ENCODE measurements around the gene LCP2.

Gene LCP2

DNA sequence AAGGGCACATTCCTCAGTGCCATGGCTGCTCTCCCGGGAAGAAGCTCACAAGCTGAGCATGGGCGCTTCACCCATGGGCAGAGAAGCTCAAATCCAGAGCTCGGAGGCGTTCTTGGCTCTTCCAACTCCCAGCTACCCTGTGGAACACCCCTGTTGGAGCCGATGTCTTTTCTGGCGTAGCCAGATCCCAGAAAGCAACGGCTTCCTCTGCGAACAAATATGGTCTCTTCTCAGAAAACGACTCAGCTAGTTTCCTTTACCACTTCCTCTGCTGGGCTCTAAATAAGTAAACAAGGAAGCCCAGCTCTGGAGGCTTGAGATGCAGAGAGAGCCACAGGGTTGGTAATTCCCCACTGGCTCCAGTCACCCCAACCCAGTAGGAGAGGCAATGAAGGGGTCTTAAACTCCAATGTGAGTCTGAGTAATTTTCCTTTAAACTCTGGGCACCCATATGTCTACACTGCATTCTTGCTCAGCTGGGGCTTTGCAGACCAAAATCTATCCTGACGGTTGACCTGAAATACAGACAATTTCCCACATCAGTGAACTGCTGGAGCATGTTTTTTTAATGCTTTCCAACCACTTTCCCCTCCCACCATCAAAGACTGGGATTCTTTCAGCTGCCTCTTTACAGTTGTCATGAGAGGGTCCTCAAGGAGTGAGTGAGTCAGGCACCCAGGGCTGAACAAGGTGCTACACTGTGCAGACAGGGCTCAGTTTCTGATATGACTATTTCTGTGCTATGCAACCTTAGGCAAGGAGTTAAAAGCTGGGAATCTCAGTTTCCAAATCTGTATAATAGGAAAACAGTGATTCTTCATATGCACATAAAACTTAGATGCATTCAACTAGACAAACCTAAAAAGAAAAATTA, at the start of gene LCP2:
Gene LCP2 (minus strand): TSS at position 189 of the 874 bp plus-strand sequence. CDS start 166 bp downstream, at position 23.
- H3K4me3 ChIP-seq (ENCODE audit: low read length), result peak within 1 kb of the TSS; percentile 71
- no peak for TF ChIP-seq ZNF274 (IDR thresholded peaks at IDR 0.05; ENCODE audit: low read depth, low read length)

DNA sequence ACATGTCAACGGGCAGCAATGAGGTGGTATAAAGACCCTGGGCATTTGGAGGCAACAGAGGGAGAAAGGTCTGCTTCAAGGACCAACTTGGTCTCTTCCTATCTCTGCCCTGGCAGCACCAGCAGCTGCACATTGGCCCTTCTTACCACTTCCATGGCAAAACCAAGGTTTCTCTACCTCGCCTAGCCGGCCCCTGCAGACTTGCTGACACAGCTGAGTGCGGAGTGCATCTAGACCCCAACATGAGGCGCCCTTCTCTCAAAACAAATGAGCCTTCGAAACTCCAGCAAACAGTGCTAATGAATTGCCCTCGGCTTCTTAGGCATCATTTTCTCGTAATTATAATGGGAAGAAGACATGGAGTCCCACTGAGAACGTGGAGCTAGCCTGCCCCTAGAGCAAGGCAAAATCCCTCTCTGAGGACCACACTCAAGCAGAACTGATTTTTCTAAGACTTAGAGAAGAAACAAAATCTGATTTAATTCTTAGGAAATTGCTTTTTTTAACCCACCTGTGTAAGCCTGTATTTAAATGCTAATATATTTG, 49.5 kb upstream of the LCP2 start:
- TF ChIP-seq ZNF274 (IDR thresholded peaks at IDR 0.05; ENCODE audit: low read depth, low read length), result no peak
- H3K4me3 ChIP-seq (ENCODE audit: low read length), result no peak overlapping the region

DNA sequence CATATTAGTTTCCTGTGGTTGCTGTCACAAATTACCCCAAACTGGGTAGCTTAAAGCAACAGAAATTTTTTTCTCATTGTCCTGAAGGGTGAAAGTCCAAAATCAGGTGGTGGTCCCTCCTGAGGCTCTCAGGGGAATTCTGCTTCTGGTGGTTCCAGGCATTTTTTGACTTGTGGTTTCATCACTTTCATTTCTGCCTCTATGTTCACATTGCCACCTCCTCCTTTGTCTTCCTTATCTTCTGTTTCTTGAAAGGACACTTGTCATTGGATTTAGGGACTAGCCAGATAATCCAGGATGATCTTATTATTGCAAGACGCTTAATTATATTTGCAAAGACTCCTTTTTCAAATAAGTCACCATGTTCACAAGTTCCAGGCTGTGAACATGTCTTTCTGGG, 48.4 kb upstream of the LCP2 start:
- no peak overlapping the region for H3K4me3 ChIP-seq (ENCODE audit: low read length)
- TF ChIP-seq ZNF274 (IDR thresholded peaks at IDR 0.05; ENCODE audit: low read depth, low read length), result no peak

DNA sequence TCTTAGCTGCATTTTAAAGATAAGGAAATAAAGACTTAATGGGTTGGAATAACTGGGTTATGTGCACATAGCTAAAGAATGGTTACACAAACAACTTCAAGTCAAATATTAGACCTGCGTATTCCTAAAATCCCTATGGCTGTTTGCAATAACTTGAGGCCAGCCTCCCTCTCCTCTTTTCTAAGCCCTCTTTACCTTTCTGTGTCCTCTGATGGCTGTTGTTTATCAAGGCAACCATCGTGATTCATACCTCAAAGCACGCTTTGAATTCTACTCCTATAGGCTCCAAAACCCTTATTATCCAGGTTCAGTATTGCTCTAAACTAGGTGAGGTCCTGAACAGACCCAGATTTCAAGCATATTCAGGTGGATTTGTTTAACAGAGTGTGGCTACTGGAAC, 45.6 kb upstream of the LCP2 start:
- H3K4me3 ChIP-seq (ENCODE audit: low read length), result no peak overlapping the region
- no peak for TF ChIP-seq ZNF274 (IDR thresholded peaks at IDR 0.05; ENCODE audit: low read depth, low read length)

- TF ChIP-seq ZNF274 (IDR thresholded peaks at IDR 0.05; ENCODE audit: low read depth, low read length), result no peak
- H3K4me3 ChIP-seq (ENCODE audit: low read length), result no peak overlapping the region
Observed at GRCh38 chr5:170342153-170342725, 44.7 kb upstream of the LCP2 start.

DNA sequence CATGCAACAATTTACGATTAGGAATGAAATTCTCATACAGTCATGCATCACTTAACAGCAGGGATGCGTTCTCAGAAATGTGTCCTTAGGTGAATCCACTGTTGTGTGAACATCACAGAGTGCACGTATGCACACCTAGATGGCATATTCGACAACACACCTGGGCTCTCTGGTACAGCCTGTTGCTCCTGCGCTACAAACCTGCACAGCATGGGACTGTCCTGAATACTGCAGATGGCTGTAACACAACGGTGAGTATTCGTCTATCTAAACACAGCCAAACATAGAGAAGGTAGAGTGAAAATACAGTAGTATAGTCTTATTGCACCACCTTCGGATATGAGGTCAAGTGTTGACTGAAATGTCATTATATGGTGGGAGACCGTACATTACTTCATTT, 44.0 kb upstream of the LCP2 start:
- no peak overlapping the region for H3K4me3 ChIP-seq (ENCODE audit: low read length)
- TF ChIP-seq ZNF274 (IDR thresholded peaks at IDR 0.05; ENCODE audit: low read depth, low read length), result no peak

- no peak overlapping the region for H3K4me3 ChIP-seq (ENCODE audit: low read length)
- no peak for TF ChIP-seq ZNF274 (IDR thresholded peaks at IDR 0.05; ENCODE audit: low read depth, low read length)
Observed at GRCh38 chr5:170339780-170340167, 42.2 kb upstream of the LCP2 start.

GRCh38 chr5:170338933-170339779, 41.6 kb upstream of the LCP2 start:
- TF ChIP-seq ZNF274 (IDR thresholded peaks at IDR 0.05; ENCODE audit: low read depth, low read length), result no peak
- H3K4me3 ChIP-seq (ENCODE audit: low read length), result no peak overlapping the region

- no peak overlapping the region for H3K4me3 ChIP-seq (ENCODE audit: low read length)
- TF ChIP-seq ZNF274 (IDR thresholded peaks at IDR 0.05; ENCODE audit: low read depth, low read length), result no peak
Observed at GRCh38 chr5:170338291-170338690, 40.7 kb upstream of the LCP2 start.

DNA sequence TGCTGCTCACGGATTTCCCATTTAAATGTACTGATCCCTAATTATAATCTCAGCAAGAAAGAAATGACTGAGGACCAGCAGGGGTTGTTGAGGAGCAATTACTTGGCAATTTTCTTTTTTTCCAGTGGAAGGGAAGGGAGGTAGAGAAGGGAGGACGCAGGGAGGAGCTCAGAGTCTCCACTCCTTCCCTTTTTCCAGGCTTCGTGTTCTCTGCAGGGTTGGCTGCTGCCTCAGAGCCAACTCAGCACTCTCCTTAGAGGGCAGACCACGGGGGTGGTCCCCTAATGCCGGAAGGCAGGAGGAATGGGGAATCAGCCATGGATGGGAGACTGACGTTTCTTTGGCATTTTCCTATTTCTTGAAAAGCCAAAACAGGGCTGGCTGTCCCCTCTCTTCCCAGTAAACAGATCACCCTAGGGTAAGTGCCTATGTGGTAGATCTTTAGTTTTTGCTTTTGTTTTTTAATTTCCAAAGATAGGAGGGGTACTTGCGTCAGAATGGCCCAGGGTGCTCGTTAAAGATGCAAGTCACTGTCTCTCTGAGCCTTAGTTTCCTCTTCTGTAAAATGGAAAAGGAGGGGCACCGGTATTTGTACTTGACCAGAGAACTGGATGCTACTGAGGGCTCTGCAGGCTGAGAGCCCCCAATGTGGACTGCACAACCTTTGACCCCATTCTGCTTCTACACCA, 39.6 kb upstream of the LCP2 start:
- TF ChIP-seq ZNF274 (IDR thresholded peaks at IDR 0.05; ENCODE audit: low read depth, low read length), result no peak
- no peak overlapping the region for H3K4me3 ChIP-seq (ENCODE audit: low read length)

DNA sequence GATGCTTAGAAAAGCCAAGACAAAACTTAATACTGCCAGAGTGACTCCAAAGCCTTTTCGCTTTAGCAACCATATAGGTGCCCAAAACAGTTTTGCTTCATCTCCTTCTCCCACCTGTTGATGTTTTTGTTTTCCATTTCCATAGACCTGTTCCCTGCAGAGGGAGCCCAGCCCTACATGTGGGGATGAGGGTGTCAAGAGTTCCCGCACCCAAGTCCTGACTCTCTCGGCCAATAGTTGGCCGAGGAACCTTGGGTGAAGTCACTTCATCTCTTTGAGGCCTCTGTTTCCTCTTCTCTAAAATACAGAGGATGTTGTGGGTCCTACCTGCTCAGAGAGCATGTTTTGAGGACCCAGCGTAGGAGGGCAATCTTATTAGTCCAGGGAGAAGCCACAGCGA, 38.5 kb upstream of the LCP2 start:
- H3K4me3 ChIP-seq (ENCODE audit: low read length), result no peak overlapping the region
- no peak for TF ChIP-seq ZNF274 (IDR thresholded peaks at IDR 0.05; ENCODE audit: low read depth, low read length)

GRCh38 chr5:170334626-170335025, 37.0 kb upstream of the LCP2 start:
- TF ChIP-seq ZNF274 (IDR thresholded peaks at IDR 0.05; ENCODE audit: low read depth, low read length), result no peak

DNA sequence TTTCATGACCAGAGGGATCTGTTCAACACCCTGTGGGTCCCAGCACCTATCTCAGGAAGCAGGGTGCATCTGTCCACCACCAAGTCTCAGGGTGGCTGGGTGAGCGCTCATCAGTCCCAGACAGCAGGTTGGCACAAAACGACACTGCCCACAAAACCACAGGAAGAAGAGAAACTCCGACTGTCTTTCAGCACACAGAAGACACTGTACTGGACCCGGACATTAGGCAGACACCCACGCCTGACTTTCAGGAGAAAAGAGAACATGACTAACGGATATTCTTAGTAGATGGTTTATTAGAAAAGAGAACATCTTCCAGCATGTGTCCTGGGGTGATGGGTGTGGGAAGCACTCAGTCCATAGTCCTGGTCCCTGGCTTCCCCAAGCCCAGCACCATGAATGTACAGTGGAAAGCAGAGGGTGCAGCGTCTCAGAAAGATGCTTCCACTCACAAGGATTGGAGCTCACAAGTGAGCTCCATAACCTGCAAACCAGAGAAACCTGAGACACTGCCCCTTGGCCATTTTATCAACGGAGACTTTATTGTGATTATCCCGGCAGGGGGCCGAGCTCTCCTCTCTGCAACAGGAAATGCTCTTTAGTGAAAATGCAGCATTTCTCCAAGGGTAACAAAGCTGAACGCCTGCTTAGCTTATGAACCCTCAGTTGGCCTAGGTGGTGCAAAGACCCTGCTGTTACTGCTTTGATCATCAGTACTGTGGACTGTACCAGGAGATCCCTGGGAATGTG, 35.8 kb upstream of the LCP2 start:
- no peak overlapping the region for H3K4me3 ChIP-seq (ENCODE audit: low read length)
- TF ChIP-seq ZNF274 (IDR thresholded peaks at IDR 0.05; ENCODE audit: low read depth, low read length), result no peak

More at GRCh38 chr5:170334626-170335025, 37.0 kb upstream of the LCP2 start:
- H3K4me3 ChIP-seq (ENCODE audit: low read length), result no peak overlapping the region

Measured in GM08714 (cell line).